Ectodermal cell (in vitro differentiated cells): Measurements from ENCODE around the gene MRPS12.
"Not testable (repeated sequence)": the region's sequence is repeated elsewhere in the genome, so short reads cannot be mapped to it uniquely, and the experiment has no call there.

Experiments
- H3K27ac ChIP-seq: 2 replicates; pipeline ENCODE4 v1.7.0; 2013; ENCODE audit warnings: mild to moderate bottlenecking, low read depth, low read length; ENCODE audit not compliant: insufficient read depth, poor library complexity, severe bottlenecking
- H3K27me3 ChIP-seq: 2 replicates; pipeline ENCODE4 v1.7.0; 2013; ENCODE audit warnings: mild to moderate bottlenecking, low read length; ENCODE audit not compliant: insufficient read depth, control insufficient read depth, poor library complexity, severe bottlenecking
- H3K36me3 ChIP-seq: one replicate; pipeline ENCODE4 v1.7.0; 2013; ENCODE audit warnings: low read length; ENCODE audit not compliant: control insufficient read depth, insufficient read depth
- H3K4me1 ChIP-seq: one replicate; pipeline ENCODE4 v1.7.0; 2013; ENCODE audit warnings: low read length; ENCODE audit not compliant: control insufficient read depth, insufficient read depth
- H3K4me3 ChIP-seq: 2 replicates; pipeline ENCODE4 v1.7.0; 2013; ENCODE audit warnings: low read depth, low read length, control low read depth; ENCODE audit not compliant: insufficient read depth
- H3K9me3 ChIP-seq: 2 replicates; pipeline ENCODE4 v1.7.0; 2013; ENCODE audit warnings: mild to moderate bottlenecking, low read length, moderate library complexity; ENCODE audit not compliant: control insufficient read depth
- WGBS, 2 experiments: methylation state at CpG; one replicate each; pipeline ENCODE4 v1.1.7; 2013; ENCODE audit warnings: missing lambda C conversion rate in 2 of 2; 5-methylcytosine and 5-hydroxymethylcytosine counted together

Gene MRPS12

GRCh38 chr19:38951187-38951586 lies 20.4 kb downstream of the MRPS12 start:
- no peaks in the 10 kb centered on the region for H3K27me3 ChIP-seq
- 85 to 98% methylated on average over 3 of the region's 3 CpGs for WGBS, 2 experiments
- no peaks in the 10 kb centered on the region for H3K9me3 ChIP-seq
- H3K36me3 ChIP-seq, result no peaks in the 10 kb centered on the region
- H3K4me1 ChIP-seq, result no peaks in the 10 kb centered on the region
- no peak overlapping the region for H3K27ac ChIP-seq
- H3K4me3 ChIP-seq, result no peak overlapping the region

GRCh38 chr19:38952395-38953165 lies 21.8 kb downstream of the MRPS12 start:
- no peaks in the 10 kb centered on the region for H3K27me3 ChIP-seq
- no peaks in the 10 kb centered on the region for H3K36me3 ChIP-seq
- H3K4me1 ChIP-seq, result no peaks in the 10 kb centered on the region
- 76 to 78% methylated on average over 13 of the region's 13 CpGs for WGBS, 2 experiments
- no peak overlapping the region for H3K27ac ChIP-seq
- no peak overlapping the region for H3K4me3 ChIP-seq
- H3K9me3 ChIP-seq, result no peaks in the 10 kb centered on the region

- H3K27me3 ChIP-seq, result no peaks in the 10 kb centered on the region
- WGBS, 2 experiments, result 72 to 78% methylated on average over 4 of the region's 4 CpGs
- no peak overlapping the region for H3K4me3 ChIP-seq
- H3K9me3 ChIP-seq, result no peaks in the 10 kb centered on the region
- no peaks in the 10 kb centered on the region for H3K4me1 ChIP-seq
- no peak overlapping the region for H3K27ac ChIP-seq
- H3K36me3 ChIP-seq, result no peaks in the 10 kb centered on the region
These were observed 22.9 kb downstream of the MRPS12 start for GRCh38 chr19:38953677-38954076.

GRCh38 chr19:38956264-38956663 lies 25.5 kb downstream of the MRPS12 start:
- no peak overlapping the region for H3K4me3 ChIP-seq
- H3K36me3 ChIP-seq, result no peaks in the 10 kb centered on the region
- WGBS, 2 experiments, result 95 to 96% methylated on average over 2 of the region's 2 CpGs
- H3K9me3 ChIP-seq, result no peaks in the 10 kb centered on the region
- H3K27me3 ChIP-seq, result no peaks in the 10 kb centered on the region
- H3K27ac ChIP-seq, result no peak overlapping the region
- no peaks in the 10 kb centered on the region for H3K4me1 ChIP-seq

- H3K4me1 ChIP-seq, result no peaks in the 10 kb centered on the region
- no peaks in the 10 kb centered on the region for H3K27me3 ChIP-seq
- no peaks in the 10 kb centered on the region for H3K36me3 ChIP-seq
- no peaks in the 10 kb centered on the region for H3K9me3 ChIP-seq
- H3K27ac ChIP-seq, result no peak overlapping the region
- no peak overlapping the region for H3K4me3 ChIP-seq
- 92 to 98% methylated on average over 2 of the region's 2 CpGs for WGBS, 2 experiments
These were observed 27.6 kb downstream of the MRPS12 start for GRCh38 chr19:38958301-38958700.

- H3K27me3 ChIP-seq, result no peaks in the 10 kb centered on the region
- H3K4me3 ChIP-seq, result no peak overlapping the region
- no peaks in the 10 kb centered on the region for H3K4me1 ChIP-seq
- no peak overlapping the region for H3K27ac ChIP-seq
- 94 to 97% methylated on average over 5 of the region's 5 CpGs for WGBS, 2 experiments
- no peaks in the 10 kb centered on the region for H3K9me3 ChIP-seq
- no peaks in the 10 kb centered on the region for H3K36me3 ChIP-seq
These were observed 28.9 kb downstream of the MRPS12 start for GRCh38 chr19:38959618-38960017.

- H3K27me3 ChIP-seq, result no peaks in the 10 kb centered on the region
- no peaks in the 10 kb centered on the region for H3K9me3 ChIP-seq
- no peak overlapping the region for H3K4me3 ChIP-seq
- H3K27ac ChIP-seq, result no peak overlapping the region
- no peaks in the 10 kb centered on the region for H3K4me1 ChIP-seq
- WGBS, 2 experiments, result 87 to 96% methylated on average over 2 of the region's 2 CpGs
- no peaks in the 10 kb centered on the region for H3K36me3 ChIP-seq
These were observed 34.0 kb downstream of the MRPS12 start for GRCh38 chr19:38964738-38965137.

GRCh38 chr19:38966149-38966548 lies 35.4 kb downstream of the MRPS12 start:
- WGBS, 2 experiments, result 94 to 97% methylated on average over 5 of the region's 5 CpGs
- H3K4me3 ChIP-seq, H3K4me1 ChIP-seq, H3K27ac ChIP-seq, H3K36me3 ChIP-seq, H3K27me3 ChIP-seq, H3K9me3 ChIP-seq: not testable (repeated sequence)

GRCh38 chr19:38970664-38971532 lies 40.2 kb downstream of the MRPS12 start:
- Histone ChIP-seq H3K9me3 (no peaks in the 10 kb centered on the region), H3K4me1 (no peaks in the 10 kb centered on the region), H3K27ac (no peak overlapping the region), H3K27me3 (no peaks in the 10 kb centered on the region), H3K4me3 (no peak overlapping the region), H3K36me3 (no peaks in the 10 kb centered on the region)
- 90 to 93% methylated on average over 12 of the region's 12 CpGs for WGBS, 2 experiments

- H3K9me3 ChIP-seq, result no peaks in the 10 kb centered on the region
- H3K27me3 ChIP-seq, result no peaks in the 10 kb centered on the region
- H3K36me3 ChIP-seq, result no peaks in the 10 kb centered on the region
- peaks cover 4% of the 10 kb centered on the region for H3K4me1 ChIP-seq
- H3K4me3 ChIP-seq, result no peak overlapping the region
- no peak overlapping the region for H3K27ac ChIP-seq
- 87 to 96% methylated on average over 2 of the region's 2 CpGs for WGBS, 2 experiments
These were observed 40.9 kb downstream of the MRPS12 start for GRCh38 chr19:38971672-38972071.
